CD4-positive, alpha-beta T cell treated with Interleukin-15 for 1 hour (primary cell): ENCODE results near the gene SH3RF3.

ENCODE experiments used
- DNase-seq: peaks from one replicate; pipeline ENCODE4 v3.0.0-alpha.2; 2020

The SH3RF3 gene

GRCh38 chr2:109185338-109185737, 56.3 kb downstream of the SH3RF3 start:
- DNase-seq, result no peak

- DNase-seq, result no peak
These were observed 57.0 kb downstream of the SH3RF3 start for GRCh38 chr2:109185821-109186570.

GRCh38 chr2:109186656-109187250, 57.7 kb downstream of the SH3RF3 start:
- no peak for DNase-seq

- DNase-seq, result no peak
These were observed 58.9 kb downstream of the SH3RF3 start for GRCh38 chr2:109187711-109188495.

GRCh38 chr2:109188496-109188890, 59.5 kb downstream of the SH3RF3 start:
- DNase-seq, result no peak

GRCh38 chr2:109188898-109189297, 59.9 kb downstream of the SH3RF3 start:
- DNase-seq, result no peak

GRCh38 chr2:109189751-109190150, 60.7 kb downstream of the SH3RF3 start:
- no peak for DNase-seq

GRCh38 chr2:109193807-109194619, 65.0 kb downstream of the SH3RF3 start:
- DNase-seq, result peak; percentile 55

GRCh38 chr2:109194620-109194937, 65.6 kb downstream of the SH3RF3 start:
- DNase-seq, result no peak

GRCh38 chr2:109195193-109196045, 66.4 kb downstream of the SH3RF3 start:
- no peak for DNase-seq

GRCh38 chr2:109196081-109196875, 67.3 kb downstream of the SH3RF3 start:
- DNase-seq, result no peak

GRCh38 chr2:109197491-109198418, 68.8 kb downstream of the SH3RF3 start:
- DNase-seq, result no peak

GRCh38 chr2:109199790-109200189, 70.8 kb downstream of the SH3RF3 start:
- DNase-seq, result no peak

GRCh38 chr2:109200616-109201464, 71.8 kb downstream of the SH3RF3 start:
- no peak for DNase-seq

GRCh38 chr2:109201465-109202327, 72.7 kb downstream of the SH3RF3 start:
- DNase-seq, result no peak

GRCh38 chr2:109202486-109202885, 73.5 kb downstream of the SH3RF3 start:
- no peak for DNase-seq

- no peak for DNase-seq
These were observed 74.4 kb downstream of the SH3RF3 start for GRCh38 chr2:109203246-109204011.
